Activated CD4-positive, alpha-beta T cell treated with anti-CD3 and anti-CD28 coated beads, Interleukin-2, amount 50 U/mL, for 16 hours (primary cell): ENCODE data around the gene TERT.
"Not testable (repeated sequence)": the region's sequence is repeated elsewhere in the genome, so short reads cannot be mapped to it uniquely, and the experiment has no call there.

ENCODE experiments used
- DNase-seq: peaks from one replicate; pipeline ENCODE4 v3.0.0-alpha.2; 2020

The TERT gene

DNA sequence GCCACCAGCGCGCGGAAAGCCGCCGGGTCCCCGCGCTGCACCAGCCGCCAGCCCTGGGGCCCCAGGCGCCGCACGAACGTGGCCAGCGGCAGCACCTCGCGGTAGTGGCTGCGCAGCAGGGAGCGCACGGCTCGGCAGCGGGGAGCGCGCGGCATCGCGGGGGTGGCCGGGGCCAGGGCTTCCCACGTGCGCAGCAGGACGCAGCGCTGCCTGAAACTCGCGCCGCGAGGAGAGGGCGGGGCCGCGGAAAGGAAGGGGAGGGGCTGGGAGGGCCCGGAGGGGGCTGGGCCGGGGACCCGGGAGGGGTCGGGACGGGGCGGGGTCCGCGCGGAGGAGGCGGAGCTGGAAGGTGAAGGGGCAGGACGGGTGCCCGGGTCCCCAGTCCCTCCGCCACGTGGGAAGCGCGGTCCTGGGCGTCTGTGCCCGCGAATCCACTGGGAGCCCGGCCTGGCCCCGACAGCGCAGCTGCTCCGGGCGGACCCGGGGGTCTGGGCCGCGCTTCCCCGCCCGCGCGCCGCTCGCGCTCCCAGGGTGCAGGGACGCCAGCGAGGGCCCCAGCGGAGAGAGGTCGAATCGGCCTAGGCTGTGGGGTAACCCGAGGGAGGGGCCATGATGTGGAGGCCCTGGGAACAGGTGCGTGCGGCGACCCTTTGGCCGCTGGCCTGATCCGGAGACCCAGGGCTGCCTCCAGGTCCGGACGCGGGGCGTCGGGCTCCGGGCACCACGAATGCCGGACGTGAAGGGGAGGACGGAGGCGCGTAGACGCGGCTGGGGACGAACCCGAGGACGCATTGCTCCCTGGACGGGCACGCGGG, at the start of gene TERT:
Gene TERT (minus strand): TSS at position 234 of the 815 bp plus-strand sequence. CDS start 79 bp downstream, at position 155.
- peak; percentile 90 for DNase-seq

GRCh38 chr5:1343931-1344901, 49.3 kb upstream of the TERT start:
- DNase-seq: no peak

DNA sequence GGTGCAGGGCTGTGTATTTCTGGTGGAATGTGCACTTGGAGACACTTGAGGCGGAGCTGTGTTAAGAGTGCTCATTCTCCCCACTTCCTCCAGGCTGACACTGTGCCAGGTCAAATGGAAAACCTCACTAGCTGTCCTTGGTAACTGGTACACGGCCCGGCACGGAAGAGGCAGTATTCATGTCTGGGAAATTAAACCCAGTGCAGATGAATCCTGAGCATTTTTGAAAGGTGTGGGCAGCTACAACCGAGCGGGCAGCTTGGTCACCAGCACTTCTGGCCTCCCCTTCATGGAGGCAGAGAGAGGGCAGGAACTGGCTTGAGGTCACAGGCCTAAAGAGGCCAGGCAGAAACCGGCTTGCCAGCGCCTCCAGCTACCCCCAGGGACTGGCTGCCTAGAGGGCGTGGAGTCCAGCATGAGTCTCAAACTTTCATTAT, 48.5 kb upstream of the TERT start:
- DNase-seq: no peak

- DNase-seq: not testable (repeated sequence)
Observed at GRCh38 chr5:1342711-1343110, 47.8 kb upstream of the TERT start.

- no peak for DNase-seq
Observed at GRCh38 chr5:1342268-1342667, 47.4 kb upstream of the TERT start.

GRCh38 chr5:1341863-1342262, 47.0 kb upstream of the TERT start:
- no peak for DNase-seq

- not testable (repeated sequence) for DNase-seq
Observed at GRCh38 chr5:1339818-1340210, 44.9 kb upstream of the TERT start.

DNA sequence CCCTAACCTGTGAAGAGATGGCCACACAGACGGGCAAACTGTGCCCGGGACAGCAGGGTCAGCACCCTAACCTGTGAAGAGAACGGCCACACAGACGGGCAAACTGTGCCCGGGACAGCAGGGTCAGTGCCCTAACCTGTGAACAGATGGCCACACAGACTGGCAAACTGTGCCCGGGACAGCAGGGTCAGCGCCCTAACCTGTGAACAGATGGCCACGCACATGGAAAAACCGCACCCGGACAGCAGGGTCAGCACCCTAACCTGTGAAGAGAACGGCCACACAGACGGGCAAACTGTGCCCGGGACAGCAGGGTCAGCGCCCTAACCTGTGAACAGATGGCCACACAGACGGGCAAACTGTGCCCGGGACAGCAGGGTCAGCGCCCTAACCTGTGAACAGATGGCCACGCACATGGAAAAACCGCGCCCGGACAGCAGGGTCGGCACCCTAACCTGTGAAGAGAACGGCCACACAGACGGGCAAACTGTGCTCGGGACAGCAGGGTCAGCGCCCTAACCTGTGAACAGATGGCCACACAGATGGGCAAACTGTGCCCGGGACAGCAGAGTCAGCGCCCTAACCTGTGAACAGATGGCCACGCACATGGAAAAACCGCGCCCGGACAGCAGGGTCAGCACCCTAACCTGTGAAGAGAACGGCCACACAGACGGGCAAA, 44.4 kb upstream of the TERT start:
- DNase-seq: not testable (repeated sequence)

- no peak for DNase-seq
Observed at GRCh38 chr5:1338506-1339070, 43.7 kb upstream of the TERT start.

- no peak for DNase-seq
Observed at GRCh38 chr5:1338196-1338490, 43.3 kb upstream of the TERT start.

GRCh38 chr5:1337489-1338195, 42.8 kb upstream of the TERT start:
- no peak for DNase-seq

GRCh38 chr5:1336749-1337488, 42.1 kb upstream of the TERT start:
- DNase-seq: no peak

DNA sequence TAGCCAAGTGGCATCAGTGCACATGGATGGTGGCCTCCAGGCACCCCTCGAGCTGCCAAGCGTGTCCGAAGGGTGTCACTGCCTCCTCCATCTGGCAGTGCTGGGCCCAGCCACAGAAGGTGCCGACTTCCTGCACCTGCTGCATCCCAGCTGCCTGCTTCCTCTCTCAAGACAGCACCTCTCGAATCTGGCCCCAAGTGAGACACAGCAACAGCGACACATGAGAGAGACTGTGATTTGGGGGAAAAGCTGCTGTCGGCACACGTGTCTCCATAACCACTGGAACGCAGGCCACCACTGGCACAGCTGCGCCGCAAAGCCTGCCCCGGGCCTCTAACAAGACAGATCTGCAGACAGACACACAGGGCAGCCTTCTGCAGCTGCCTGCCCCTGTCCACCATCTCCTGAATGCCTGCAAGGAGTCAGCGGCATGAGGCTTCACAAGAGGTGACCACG, 41.3 kb upstream of the TERT start:
- DNase-seq: no peak

DNA sequence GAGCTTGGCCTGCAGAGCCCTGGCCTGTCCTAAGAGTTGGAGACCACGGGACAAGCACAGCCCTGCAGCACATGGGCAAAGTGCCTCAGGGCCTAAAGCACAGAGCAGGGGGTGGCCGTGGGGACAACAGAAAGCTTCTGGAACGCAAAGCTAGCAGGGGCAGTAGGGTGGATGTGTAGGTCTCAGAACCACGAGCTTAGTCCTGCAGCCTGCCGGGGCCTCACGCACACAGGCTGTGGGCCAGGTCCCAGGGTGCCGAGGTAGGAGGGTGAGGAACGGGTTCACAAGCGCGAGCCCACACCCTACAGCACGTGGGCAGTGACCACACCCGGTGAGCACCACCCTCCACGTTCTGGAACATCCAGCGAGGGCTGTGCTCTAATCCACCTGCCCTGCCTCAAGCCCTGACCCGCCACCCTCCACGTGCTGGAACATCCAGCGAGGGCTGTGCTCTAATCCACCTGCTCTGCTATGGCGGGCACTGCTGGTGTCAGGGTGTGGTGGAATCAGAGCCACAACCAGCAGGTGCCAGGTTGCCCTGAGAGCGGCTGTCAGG, 40.8 kb upstream of the TERT start:
- DNase-seq: no peak

GRCh38 chr5:1334831-1335539, 40.1 kb upstream of the TERT start:
- no peak for DNase-seq

GRCh38 chr5:1333986-1334385, 39.1 kb upstream of the TERT start:
- no peak for DNase-seq

- DNase-seq: peak; percentile 19
Observed at GRCh38 chr5:1333286-1333685, 38.4 kb upstream of the TERT start.

- no peak for DNase-seq
Observed at GRCh38 chr5:1332461-1333001, 37.7 kb upstream of the TERT start.

GRCh38 chr5:1331861-1332405, 37.1 kb upstream of the TERT start:
- DNase-seq: no peak
